Measurements from ENCODE around the gene SH2B3.

SH2B3 gene

DNA sequence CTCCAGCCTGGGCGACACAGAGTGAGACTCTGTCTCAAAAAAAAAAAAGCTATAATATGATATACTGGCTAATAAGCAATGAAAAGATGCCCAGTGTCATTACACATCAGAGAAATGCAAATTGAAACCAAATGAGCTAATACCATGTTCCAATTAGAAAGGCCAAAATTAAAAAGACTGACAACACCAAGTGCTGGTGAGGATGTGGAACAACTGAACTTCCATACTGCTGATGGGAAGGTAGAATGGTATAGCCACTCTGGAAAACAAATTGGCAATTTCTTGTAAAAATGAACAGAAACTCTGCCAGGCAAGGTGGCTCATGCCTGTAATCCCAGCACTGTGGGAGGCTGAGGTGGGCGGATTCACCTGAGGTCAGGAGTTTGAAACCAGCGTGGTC, 28.3 kb upstream of the SH2B3 start:
- Histone ChIP-seq H3K4me1 (no peaks in the 10 kb centered on the region), H3K27me3 (peaks cover 0 to 7% of the 10 kb centered on the region in 2 donors), H3K9me3 (no peaks in the 10 kb centered on the region), H3K27ac (no peak overlapping the region), H3K4me3 (no peak overlapping the region), H3K36me3 (no peaks in the 10 kb centered on the region)
- intact Hi-C loops (cut with DNase I; ENCODE audit: low total_unique reads): no loop called here
- TF ChIP-seq, protein P1, sequence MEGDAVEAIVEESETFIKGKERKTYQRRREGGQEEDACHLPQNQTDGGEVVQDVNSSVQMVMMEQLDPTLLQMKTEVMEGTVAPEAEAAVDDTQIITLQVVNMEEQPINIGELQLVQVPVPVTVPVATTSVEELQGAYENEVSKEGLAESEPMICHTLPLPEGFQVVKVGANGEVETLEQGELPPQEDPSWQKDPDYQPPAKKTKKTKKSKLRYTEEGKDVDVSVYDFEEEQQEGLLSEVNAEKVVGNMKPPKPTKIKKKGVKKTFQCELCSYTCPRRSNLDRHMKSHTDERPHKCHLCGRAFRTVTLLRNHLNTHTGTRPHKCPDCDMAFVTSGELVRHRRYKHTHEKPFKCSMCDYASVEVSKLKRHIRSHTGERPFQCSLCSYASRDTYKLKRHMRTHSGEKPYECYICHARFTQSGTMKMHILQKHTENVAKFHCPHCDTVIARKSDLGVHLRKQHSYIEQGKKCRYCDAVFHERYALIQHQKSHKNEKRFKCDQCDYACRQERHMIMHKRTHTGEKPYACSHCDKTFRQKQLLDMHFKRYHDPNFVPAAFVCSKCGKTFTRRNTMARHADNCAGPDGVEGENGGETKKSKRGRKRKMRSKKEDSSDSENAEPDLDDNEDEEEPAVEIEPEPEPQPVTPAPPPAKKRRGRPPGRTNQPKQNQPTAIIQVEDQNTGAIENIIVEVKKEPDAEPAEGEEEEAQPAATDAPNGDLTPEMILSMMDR (IDR thresholded peaks at IDR 0.05): no peak
- no peak for DNase-seq

DNA sequence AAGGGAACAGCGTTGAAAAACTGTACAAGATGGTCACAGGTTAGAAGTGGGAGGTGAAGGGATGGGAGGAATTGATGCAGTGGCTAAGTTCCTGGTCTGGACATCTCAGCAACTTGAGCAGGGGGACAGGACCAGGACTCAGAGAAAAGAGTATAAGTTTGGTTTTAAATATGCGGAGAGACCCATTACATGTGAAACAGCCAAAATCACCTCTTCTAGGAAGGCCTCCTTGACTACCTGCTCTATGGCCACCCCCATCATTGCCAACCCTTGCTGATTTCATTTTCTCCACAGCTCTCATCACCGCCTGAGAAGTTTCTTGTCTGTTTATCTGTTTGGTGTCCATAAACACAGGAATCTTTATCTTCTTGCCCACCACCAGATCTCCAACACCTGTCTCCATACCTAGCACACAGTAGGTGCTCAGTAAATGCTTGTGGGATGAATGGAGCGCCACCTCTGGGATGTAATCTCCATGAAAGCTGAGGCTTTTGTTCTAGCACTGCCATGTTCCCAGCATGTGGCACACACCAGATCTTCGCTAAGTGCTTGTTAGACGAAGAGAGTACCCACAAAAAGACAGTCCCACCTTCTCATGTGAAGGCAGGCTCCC, 25.7 kb upstream of the SH2B3 start:
- no peaks in the 10 kb centered on the region for H3K9me3 ChIP-seq
- TF ChIP-seq, protein P1 (IDR thresholded peaks at IDR 0.05): no peak
- H3K36me3 ChIP-seq: no peaks in the 10 kb centered on the region
- peaks cover 0 to 7% of the 10 kb centered on the region in 2 donors for H3K27me3 ChIP-seq
- H3K27ac ChIP-seq: no peak overlapping the region
- H3K4me3 ChIP-seq: no peak overlapping the region
- intact Hi-C loops (cut with DNase I; ENCODE audit: low total_unique reads): loop anchor here (10.0 kb wide), 1 partner anchor 155 kb away; no protein-coding TSS in a partner anchor
- no peak for DNase-seq
- H3K4me1 ChIP-seq: no peaks in the 10 kb centered on the region

DNA sequence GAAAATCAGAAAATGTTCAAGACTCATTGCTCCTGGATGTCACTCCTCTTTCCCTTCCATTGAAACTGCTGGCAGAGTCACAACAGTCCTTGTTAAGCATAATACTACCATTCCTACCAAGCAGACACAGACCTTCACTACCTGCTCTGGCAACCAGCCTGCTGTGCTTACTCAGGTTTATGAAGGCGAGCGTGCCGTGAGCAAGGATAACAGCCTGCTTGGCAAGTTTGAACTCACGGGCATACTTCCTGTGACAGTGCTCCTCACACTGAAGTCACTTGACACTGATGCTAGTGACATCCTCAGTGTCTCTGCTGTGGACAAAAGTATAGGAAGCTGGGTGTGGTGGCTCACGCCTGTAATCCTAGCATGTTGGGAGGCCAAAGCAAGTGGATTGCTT, 21.1 kb upstream of the SH2B3 start:
- Histone ChIP-seq H3K9me3 (no peaks in the 10 kb centered on the region), H3K4me1 (no peaks in the 10 kb centered on the region), H3K27ac (no peak overlapping the region), H3K27me3 (peaks cover 0 to 7% of the 10 kb centered on the region in 2 donors), H3K4me3 (no peak overlapping the region), H3K36me3 (no peaks in the 10 kb centered on the region)
- TF ChIP-seq, protein P1 (IDR thresholded peaks at IDR 0.05): no peak
- no peak for DNase-seq
- intact Hi-C loops (cut with DNase I; ENCODE audit: low total_unique reads): loop anchor here (10.0 kb wide), 1 partner anchor 150 kb away; no protein-coding TSS in a partner anchor

DNA sequence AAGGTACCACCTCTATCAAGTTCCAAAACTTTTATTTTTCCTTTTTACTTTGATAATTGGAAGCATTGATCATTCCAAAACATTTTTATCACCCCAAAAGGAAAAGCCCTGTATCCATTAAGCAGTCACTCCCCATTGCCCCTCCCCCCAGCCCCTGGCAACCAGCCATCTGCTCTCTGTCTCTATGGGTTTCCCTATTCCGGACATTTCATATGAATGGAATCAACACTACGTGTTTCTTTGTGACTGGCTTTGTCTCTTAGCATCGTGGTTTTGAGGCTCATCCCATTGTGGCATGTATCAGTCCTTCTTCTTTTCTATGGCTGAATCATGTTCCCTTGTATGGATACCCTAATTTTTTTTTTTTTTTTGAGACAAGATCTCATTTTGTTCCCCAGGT, 18.8 kb upstream of the SH2B3 start:
- intact Hi-C loops (cut with DNase I; ENCODE audit: low total_unique reads): loop anchor here (10.0 kb wide), 1 partner anchor 148 kb away; no protein-coding TSS in a partner anchor
- Histone ChIP-seq H3K27ac (no peak overlapping the region), H3K9me3 (no peaks in the 10 kb centered on the region), H3K36me3 (no peaks in the 10 kb centered on the region), H3K27me3 (peaks cover 0 to 2% of the 10 kb centered on the region in 2 donors), H3K4me3 (no peak overlapping the region), H3K4me1 (no peaks in the 10 kb centered on the region)
- TF ChIP-seq, protein P1 (IDR thresholded peaks at IDR 0.05): no peak
- no peak for DNase-seq

DNA sequence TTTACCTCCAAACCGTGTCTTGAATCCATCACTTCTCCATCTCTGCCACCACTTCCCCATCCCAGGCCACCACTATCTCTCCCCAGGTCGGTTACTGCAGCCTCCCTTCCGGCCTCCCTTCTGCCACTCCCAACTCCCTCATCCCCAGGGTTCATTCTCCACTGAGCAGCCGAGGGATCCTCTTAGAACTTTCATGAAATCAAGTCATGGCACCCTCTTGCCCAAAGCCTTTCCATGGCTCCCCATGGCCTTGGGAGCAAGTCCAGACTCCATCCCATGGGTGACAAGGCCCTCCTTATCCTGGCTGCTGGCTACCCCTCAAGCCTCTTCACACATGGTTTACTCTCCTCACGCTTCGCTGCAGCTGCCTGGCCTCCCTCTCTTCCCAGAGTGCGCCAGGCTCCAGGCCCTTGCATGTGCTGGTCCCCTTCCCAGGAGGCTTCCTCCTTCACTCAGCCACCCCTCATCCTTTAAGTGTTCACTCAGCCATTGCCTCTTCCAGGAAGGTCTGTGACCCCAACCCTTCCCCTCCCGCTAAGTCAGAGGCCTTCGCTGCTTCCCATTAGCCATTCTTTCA, 17.9 kb upstream of the SH2B3 start:
- H3K9me3 ChIP-seq: no peaks in the 10 kb centered on the region
- no peaks in the 10 kb centered on the region for H3K4me1 ChIP-seq
- TF ChIP-seq, protein P1 (IDR thresholded peaks at IDR 0.05): no peak
- no peak overlapping the region for H3K27ac ChIP-seq
- no peak for DNase-seq
- H3K36me3 ChIP-seq: no peaks in the 10 kb centered on the region
- H3K4me3 ChIP-seq: no peak overlapping the region
- intact Hi-C loops (cut with DNase I; ENCODE audit: low total_unique reads): loop anchor here (10.0 kb wide), 1 partner anchor 147 kb away; no protein-coding TSS in a partner anchor
- peaks cover 0 to 4% of the 10 kb centered on the region in 2 donors for H3K27me3 ChIP-seq
